HepG2 (cell line): ENCODE measurements around the gene COBL. TPM values are rescaled to one million over a fixed set of nuclear protein-coding genes. Genes with fewer than 3 reads are reported as not detected.

ENCODE experiments used
- ATRX ChIP-seq: sonication (generic); formaldehyde crosslinking; IDR thresholded peaks from 2 replicates; pipeline ENCODE4 v1.4.0; 2020; ENCODE audit warnings: missing genetic modification reagents, borderline replicate concordance
- ELF3 ChIP-seq: IDR thresholded peaks from 2 replicates; pipeline ENCODE4 v1.6.1; 2016; ENCODE audit warnings: missing genetic modification reagents, missing compliant biosample characterization
- GFI1 ChIP-seq: sonication (generic); formaldehyde crosslinking; IDR thresholded peaks from 2 replicates; pipeline ENCODE4 v1.5.0; 2020; ENCODE audit warnings: missing genetic modification reagents, mild to moderate bottlenecking, borderline replicate concordance
- HOXD1 ChIP-seq: sonication (generic); formaldehyde crosslinking; IDR thresholded peaks from 2 replicates; pipeline ENCODE4 v1.5.0; 2020; ENCODE audit warnings: missing genetic modification reagents
- LRRFIP1 ChIP-seq: sonication (generic); formaldehyde crosslinking; conservative IDR thresholded peaks from 2 replicates; pipeline ENCODE4 v1.4.0; 2020; ENCODE audit warnings: missing genetic modification reagents
- RBAK ChIP-seq: sonication (generic); formaldehyde crosslinking; IDR thresholded peaks from 2 replicates; pipeline ENCODE4 v1.5.1; 2020; ENCODE audit warnings: mild to moderate bottlenecking, missing genetic modification reagents
- SALL2 ChIP-seq: sonication (generic); formaldehyde crosslinking; IDR thresholded peaks from 2 replicates; pipeline ENCODE4 v1.8.1; 2023; ENCODE audit warnings: mild to moderate bottlenecking, missing genetic modification reagents, inconsistent platforms
- ZFAT ChIP-seq: sonication (generic); formaldehyde crosslinking; conservative IDR thresholded peaks from 2 replicates; pipeline ENCODE4 v1.8.1; 2023; ENCODE audit warnings: missing genetic modification reagents, inconsistent platforms
- ZGPAT ChIP-seq: IDR thresholded peaks from 2 replicates; pipeline ENCODE4 v1.6.1; 2016; ENCODE audit warnings: mild to moderate bottlenecking
- ZNF124 ChIP-seq: sonication (generic); formaldehyde crosslinking; IDR thresholded peaks from 2 replicates; pipeline ENCODE4 v1.4.0; 2020; ENCODE audit warnings: missing genetic modification reagents
- ZNF138 ChIP-seq: sonication (generic); formaldehyde crosslinking; IDR thresholded peaks from 2 replicates; pipeline ENCODE4 v1.5.0; 2020; ENCODE audit warnings: mild to moderate bottlenecking, low read depth, missing genetic modification reagents
- ZNF616 ChIP-seq: sonication (generic); formaldehyde crosslinking; IDR thresholded peaks from 2 replicates; pipeline ENCODE4 v1.5.0; 2020; ENCODE audit warnings: low read depth, mild to moderate bottlenecking, missing genetic modification reagents
- ZNF704 ChIP-seq: sonication (generic); formaldehyde crosslinking; IDR thresholded peaks from 2 replicates; pipeline ENCODE4 v1.8.1; 2023; ENCODE audit warnings: mild to moderate bottlenecking, inconsistent platforms, moderate library complexity, missing genetic modification reagents, borderline replicate concordance
- ZNF740 ChIP-seq: sonication (generic); formaldehyde crosslinking; IDR thresholded peaks from 2 replicates; pipeline ENCODE4 v1.4.0; 2020; ENCODE audit warnings: missing genetic modification reagents
- ZNF776 ChIP-seq: sonication (generic); formaldehyde crosslinking; IDR thresholded peaks from 2 replicates; pipeline ENCODE4 v1.4.0; 2020; ENCODE audit warnings: mild to moderate bottlenecking, missing genetic modification reagents
- ZSCAN21 ChIP-seq: sonication (generic); formaldehyde crosslinking; IDR thresholded peaks from 2 replicates; pipeline ENCODE4 v1.8.0; 2022; ENCODE audit warnings: mild to moderate bottlenecking, missing genetic modification reagents, moderate library complexity, borderline replicate concordance
- polyA plus RNA-seq, 8 experiments: library from polyadenylated mRNA; depleted of rRNA in 3 of 8; stranded (reverse) in 7 of 8; unstranded in 1 of 8; fragments of >200 nt; fragmentation: Illumina TruSeq in 4 of 8; extraction: Trizol in 4 of 8; gene quantifications; 2 replicates each; pipeline versions ENCODE4 v1.2.1 to v1.2.3, GENCODE V29; 2011 to 2016; ENCODE audit warnings: low read depth in 4 of 8, missing spikeins in 1 of 8, mixed read lengths in 1 of 8; ENCODE audit not compliant: insufficient read depth in 1 of 8
- total RNA-seq, 5 experiments: library from RNA; depleted of rRNA; stranded (reverse); fragments of >200 nt; fragmentation: Illumina TruSeq; extraction: Trizol; gene quantifications; 2 replicates each; pipeline ENCODE4 v1.2.3, GENCODE V29; 2016; ENCODE audit warnings: low read depth in 1 of 5
- TF ChIP-seq, protein P1 (sequence below): sonication (generic); formaldehyde crosslinking; IDR thresholded peaks from 2 replicates; pipeline ENCODE4 v1.4.0; 2020; ENCODE audit warnings: mild to moderate bottlenecking, low read depth, missing genetic modification reagents

The COBL gene
- total and polyA plus RNA-seq, 2 of the 13 experiments (the other 11 are each of a cell fraction or from before 2014, with no cell fraction given): 3.8 to 4.9 TPM

- TF ChIP-seq LRRFIP1 (CRISPR knock-in tag) (no peak), RBAK (CRISPR knock-in tag) (no peak), ZNF704 (CRISPR knock-in tag) (no peak), ZFAT (CRISPR knock-in tag) (no peak), SALL2 (CRISPR knock-in tag) (no peak), ELF3 (CRISPR knock-in tag) (0 out of 2 replicates have a peak, but pooled peaks have one; percentile 17), ZSCAN21 (CRISPR knock-in tag) (no peak), ZNF138 (CRISPR knock-in tag) (no peak), ATRX (CRISPR knock-in tag) (no peak), ZNF616 (CRISPR knock-in tag) (no peak), HOXD1 (CRISPR knock-in tag) (no peak), GFI1 (CRISPR knock-in tag) (no peak), ZGPAT (CRISPR knock-in tag) (0 out of 2 replicates have a peak, but pooled peaks have one; percentile 29), ZNF124 (no peak), ZNF740 (CRISPR knock-in tag) (no peak), ZNF776 (CRISPR knock-in tag) (no peak)
- TF ChIP-seq, protein P1, sequence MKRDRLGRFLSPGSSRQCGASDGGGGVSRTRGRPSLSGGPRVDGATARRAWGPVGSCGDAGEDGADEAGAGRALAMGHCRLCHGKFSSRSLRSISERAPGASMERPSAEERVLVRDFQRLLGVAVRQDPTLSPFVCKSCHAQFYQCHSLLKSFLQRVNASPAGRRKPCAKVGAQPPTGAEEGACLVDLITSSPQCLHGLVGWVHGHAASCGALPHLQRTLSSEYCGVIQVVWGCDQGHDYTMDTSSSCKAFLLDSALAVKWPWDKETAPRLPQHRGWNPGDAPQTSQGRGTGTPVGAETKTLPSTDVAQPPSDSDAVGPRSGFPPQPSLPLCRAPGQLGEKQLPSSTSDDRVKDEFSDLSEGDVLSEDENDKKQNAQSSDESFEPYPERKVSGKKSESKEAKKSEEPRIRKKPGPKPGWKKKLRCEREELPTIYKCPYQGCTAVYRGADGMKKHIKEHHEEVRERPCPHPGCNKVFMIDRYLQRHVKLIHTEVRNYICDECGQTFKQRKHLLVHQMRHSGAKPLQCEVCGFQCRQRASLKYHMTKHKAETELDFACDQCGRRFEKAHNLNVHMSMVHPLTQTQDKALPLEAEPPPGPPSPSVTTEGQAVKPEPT (CRISPR knock-in tag): no peak
Measured at GRCh38 chr7:51265066-51265907, 51.3 kb downstream of the COBL start (continued).
